GM12874 (cell line): ENCODE results near the gene OR5B3.

Experiments used
- CTCF ChIP-seq: IDR thresholded peaks from 2 replicates; pipeline ENCODE4 v1.5.1; 2011; ENCODE audit warnings: low read depth, mild to moderate bottlenecking, control low read depth, low read length, moderate library complexity; ENCODE audit not compliant: insufficient read depth

Gene OR5B3

DNA sequence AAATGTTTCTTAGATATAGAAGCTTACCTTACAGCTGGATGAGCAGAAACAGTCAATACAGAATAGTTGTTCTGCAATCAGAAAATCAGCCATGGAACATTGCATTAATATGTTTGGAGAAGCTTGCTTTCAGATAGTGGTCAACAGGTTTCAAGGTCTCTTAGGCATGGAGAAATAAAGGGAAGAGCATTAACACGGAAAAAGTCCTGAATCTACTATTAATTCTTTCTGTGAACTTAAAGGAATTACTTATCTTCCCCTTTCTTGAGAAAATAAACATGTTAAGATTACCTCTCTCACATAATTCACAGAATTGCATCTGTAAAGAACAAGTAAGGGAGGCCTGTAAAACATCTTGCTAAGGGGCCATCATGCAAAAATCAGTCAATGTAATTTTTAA is at the start of gene OR5B3:
Gene OR5B3, minus strand, starts transcription at position 101 of the 400 bp plus-strand sequence. CDS start 3,465 bp downstream, outside the sequence.
- no peak for TF ChIP-seq CTCF

DNA sequence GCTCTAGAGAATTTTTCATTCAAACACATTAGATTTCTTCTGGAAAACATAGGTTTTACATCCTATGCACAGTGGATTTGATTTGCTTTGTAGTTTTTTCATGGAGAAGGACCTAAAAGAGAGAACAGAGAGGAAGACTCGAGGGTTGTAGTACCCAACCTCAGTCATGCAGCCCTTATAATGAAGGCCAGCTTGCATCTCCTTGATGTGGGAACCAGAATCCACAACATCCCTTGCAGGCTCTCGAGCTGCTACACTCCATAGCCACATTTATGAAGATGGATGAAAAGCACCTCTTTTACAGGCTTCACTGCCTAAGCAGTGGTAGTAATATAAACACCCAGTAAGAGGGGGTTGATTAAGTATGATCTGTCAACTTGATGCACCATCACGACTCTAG is 44.9 kb upstream of the OR5B3 start:
- no peak for TF ChIP-seq CTCF

DNA sequence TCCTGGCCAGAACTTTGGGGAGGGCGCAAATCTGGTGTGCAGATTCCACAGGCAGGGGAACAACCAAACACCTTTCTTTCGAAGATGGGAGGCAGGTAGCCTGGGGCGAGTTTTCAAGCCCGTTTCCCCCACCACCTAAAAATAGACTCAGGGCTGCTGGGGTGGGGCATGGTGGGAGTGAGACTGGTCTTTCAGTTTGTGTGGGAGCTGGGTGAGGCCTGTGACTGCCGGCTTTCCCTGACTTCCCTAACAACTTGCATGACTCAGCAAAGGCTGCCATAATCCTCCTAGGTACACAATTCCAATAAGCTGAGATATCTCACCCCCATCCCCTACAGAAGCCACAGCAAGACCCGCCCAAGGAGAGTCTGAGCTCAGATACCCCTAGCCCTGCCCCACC is 39.6 kb upstream of the OR5B3 start:
- TF ChIP-seq CTCF: no peak

GRCh38 chr11:58444300-58444699 is 37.6 kb upstream of the OR5B3 start:
- no peak for TF ChIP-seq CTCF

DNA sequence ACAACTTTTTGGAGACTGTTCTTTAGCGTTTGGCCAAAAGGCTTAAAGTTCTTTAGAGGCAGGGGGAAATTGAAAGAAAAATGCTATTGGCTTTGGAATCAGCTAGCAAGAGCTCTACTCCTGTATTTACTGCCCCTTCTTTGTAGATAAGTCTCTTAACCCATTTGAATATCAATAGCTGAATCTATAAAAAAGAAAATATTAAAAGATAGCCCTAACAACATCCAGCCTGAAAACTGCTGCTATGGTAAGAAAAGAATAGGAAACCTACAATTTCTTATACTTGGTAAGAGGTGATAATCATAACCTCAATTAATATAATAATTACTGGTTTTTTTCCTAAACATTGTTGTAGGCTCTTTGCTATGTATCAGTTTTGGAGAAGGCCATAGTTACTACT is 35.5 kb upstream of the OR5B3 start, which contains the start of gene OR5B12:
Gene OR5B12, minus strand, starts transcription at position 101 of the 400 bp plus-strand sequence. CDS start 2,085 bp downstream, outside the sequence.
- no peak for TF ChIP-seq CTCF

GRCh38 chr11:58438486-58438885 is 31.8 kb upstream of the OR5B3 start:
- TF ChIP-seq CTCF: no peak

DNA sequence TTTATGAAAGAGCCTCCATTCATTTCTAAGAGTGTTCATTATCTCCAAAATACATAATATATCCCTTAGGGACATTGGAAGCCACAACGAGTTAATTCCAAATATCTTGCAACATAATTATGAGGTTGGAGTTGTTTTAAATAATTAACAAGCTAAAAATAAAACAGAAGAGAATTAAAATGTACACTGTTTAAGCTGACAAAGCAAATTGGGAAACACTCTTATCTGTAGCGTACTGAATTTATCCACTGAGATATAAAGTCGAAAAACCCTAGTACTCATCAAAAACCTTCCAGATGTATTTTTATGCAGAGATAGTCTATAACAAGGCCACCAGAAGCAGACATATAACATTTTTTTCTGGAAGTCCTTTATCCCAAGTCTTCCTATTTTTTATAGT is 27.5 kb upstream of the OR5B3 start:
- TF ChIP-seq CTCF: no peak

DNA sequence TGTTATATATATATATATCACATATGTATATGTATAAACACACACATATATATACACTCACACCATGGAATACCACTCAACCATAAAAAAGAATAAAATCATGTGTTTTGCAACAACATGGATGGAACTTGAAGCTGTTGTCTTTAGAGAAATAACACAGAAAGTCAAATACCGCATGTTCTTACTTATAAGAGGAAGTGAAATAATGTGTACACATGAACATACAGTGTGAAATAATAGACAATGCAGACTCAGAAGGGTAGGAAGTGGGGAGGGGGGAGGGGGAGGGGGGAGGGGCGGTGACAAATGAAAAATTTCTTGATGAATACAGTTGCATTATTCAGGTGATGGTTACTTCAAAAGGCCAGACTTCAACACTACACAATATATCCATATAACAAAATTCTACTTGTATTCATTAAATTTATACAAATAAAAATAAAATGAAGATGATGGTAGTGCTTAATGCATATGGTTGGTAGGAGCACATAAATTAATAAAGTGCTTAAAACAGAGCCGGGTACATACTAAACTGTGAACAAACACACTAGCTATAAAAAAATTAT is 27.0 kb upstream of the OR5B3 start:
- no peak for TF ChIP-seq CTCF
